ENCODE data around the gene CTNNA2.

Gene CTNNA2

DNA sequence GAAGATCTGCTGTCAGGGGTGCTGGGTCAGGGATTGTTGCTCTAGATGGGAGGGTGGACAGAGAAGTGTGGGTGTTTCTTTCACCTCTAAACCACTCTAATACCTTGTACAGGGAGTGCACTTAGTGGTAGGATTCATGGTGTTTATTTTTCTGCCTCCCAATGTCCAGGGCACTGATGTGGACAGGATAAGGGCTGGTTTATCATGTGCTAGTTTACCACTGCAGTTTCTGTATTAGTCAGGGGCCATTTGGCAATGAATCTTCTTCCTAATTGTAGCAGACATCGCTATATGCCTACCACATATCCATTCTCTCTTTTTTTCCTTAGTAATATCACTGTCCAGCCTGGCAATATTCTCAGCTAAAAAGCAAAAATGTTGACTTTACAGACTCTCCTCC is 842.0 kb downstream of the CTNNA2 start:
- no peak for DNase-seq

DNA sequence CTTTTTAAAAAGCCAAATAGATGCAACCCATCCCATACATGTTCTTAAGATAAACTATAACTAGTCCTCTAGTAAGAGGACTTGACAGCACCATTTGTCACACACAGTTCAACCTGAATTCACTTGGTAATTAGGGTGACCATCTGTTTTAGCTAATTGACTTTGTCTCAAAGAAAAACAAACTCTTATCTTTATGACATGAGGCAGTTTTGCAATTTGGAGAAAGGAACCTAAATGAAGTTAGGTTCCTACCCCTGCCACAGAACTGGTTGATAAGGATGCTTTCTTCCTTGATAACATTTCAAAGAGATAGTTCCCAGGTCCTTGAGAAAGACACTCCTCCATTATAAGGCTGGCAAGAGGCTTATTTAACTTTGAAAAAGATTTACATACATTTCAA is 849.1 kb downstream of the CTNNA2 start:
- no peak for DNase-seq

DNA sequence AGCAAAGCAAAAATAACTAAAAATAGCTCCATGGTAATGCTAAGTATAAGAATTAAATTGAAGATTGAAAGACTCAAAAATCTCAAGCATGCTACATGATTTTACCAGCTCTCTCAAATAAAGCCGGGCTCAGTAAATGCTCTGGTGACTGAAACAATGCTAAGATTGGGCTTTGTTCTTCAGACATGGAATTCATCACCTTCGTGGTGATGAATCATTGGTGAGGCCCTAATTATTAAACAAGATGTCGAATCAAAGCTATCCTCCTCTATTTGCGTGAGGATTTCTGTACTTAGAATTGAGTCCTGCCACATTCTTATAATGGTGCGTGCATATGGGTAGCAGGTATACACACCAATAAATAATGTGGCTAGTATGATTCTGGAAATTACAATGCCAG is 850.5 kb downstream of the CTNNA2 start:
- DNase-seq, result no peak

DNA sequence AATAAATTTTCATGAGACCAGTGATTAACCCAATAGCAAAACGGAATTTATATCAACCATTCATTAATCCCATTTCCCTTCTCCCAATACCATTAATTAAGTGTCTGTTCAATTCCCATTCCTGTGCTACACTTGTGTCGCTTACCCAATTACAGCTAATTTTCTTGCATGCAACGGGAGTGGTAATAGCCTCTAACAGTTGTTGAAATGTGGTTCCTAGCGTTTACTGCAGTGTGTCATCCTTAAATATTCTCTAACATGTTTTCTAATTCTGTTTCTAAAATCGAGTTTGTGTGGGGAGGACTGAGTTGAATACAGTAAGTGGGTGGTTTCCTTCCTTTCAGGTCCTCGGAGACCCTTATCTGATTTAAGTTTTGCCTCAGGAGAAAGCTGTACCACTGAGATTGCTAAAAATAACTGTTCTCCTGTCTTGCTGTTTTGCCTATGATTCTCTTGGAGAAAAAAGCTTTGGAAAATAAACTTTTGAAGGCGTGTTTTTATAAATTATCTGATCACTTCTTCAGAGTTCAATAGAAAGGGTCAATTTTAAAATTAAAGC is 851.0 kb downstream of the CTNNA2 start:
- no peak for DNase-seq

DNA sequence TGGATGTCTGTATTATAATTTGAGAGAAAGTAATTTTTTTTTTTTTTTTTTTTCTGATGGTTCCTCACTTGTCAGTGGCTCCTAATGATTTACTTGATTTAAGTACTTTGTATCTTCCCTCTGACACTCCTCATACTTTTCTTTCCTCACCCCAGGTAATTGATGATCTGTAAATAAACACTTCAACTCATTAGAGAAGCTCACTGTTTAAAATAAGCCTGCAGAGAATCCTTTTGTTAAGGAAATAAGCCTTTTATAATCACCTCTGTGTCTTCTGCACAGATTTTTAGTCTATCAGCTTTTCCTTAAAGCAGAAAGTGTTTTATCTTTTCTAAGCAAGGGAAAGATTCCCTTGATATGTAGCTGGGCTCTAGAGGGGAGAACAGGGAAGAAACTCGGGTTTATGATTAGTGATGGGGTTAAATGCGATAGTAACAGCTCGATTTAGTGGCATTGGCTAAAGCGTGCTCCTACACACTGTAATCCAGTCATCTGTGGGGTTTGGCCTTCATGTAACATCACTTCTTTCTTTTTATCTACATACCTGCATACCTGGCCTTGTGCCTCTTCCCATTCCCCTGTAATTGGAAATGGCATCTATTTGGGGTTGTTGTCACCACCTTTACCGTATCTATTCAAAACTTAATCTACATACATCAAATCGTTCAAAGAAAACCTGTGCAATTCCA is 851.8 kb downstream of the CTNNA2 start:
- no peak for DNase-seq

DNA sequence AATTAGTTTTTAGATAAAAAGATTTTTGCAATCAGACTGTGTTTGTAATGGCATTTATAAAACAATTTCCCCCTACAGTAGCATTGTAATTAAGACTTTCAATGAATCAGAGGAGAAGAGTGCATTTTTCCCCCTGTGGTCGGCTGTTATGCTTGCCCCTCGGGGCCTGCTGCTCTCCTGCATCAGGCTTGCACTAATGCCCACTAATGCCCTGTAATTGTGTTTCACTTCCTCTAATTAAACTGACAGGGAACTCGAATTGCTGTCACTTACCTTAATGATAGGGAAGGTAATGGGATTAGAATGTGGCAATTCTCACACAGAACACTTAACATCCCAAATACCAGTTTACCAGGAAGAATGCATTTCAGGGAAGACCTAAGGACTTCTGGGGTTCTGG is 852.9 kb downstream of the CTNNA2 start:
- DNase-seq, result no peak

DNA sequence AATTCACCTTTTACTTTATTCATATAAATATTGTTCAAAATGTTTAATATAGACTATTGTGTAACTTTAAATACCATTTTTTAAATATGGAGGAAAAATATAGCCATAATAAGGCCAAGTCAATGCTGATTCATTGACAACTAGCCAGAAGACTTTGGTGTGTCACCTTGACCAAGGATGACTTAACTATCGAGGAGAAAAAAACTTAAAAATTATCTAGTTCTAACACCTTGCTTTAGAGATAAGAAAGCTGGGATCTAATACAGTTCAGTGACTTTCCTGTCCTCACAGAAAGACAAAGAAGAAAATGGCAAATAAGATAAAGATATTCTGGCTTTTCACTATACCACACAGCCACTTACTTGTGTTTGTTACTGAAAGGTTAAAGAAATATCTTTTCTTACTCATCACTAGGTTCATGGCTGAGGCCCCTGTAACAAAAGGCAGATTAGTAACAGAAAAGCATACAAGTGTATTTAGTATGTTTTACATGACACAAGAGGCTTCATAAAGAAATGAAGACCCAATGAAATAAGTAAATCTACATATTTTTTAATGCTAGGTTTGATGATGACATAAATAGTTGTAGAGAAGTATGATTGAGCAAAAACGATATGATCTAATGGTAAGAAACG is 857.6 kb downstream of the CTNNA2 start:
- DNase-seq, result no peak

DNA sequence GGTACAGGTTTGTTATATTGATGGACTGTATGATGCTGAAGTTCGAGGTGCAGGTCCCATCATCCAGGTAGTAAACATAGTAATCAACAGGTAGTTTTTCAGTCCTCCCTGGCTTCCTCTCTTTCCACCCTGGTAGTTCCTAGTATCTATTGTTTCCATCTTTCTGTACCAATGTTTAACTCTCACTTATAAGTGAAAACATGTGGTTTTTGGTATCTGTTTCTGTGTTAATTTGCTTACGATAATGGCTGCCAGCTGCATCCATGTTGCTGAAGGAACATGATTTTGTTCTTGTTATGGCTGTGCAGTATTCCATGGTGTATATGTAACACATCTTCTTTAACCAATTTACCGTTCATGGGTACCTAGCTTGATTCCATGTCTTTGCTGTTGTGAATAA is 861.3 kb downstream of the CTNNA2 start:
- DNase-seq, result no peak

DNA sequence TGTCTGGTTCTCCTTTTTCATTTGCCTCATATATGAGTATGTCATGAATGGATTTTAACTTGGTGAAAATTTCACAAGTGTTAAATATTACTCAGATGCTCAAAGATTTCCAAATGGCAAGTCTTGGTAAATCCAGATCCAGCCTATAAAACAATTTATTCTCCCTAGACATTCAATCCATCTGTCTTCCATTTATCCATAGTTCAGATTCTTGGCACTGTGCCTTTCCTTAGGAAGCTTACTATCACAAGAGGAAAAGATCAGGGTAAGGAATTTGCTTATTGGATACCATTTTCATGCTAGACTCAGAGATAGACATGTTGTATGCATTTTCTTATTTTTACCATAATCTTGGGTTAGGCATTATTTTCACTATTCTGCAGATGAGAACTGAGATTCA is 864.2 kb downstream of the CTNNA2 start:
- DNase-seq, result no peak

DNA sequence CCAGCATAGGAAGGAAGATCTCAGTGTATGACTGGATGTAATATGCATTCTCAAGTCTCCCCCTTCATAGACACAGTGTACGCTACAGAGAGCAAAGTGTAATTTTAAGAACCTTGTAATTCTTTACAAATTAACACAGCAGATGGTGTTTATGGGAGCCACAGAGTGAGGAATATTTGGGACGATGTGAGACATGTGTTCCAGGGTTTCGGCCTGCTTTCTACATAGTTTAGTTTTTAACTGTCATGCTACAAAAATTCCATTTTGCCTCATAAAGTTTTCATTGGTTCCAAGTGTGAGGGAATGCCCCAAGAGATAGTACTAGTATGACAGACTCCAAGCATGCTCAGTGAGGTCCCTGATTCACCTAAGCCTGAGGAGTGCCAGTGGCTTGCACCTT is 867.9 kb downstream of the CTNNA2 start:
- no peak for DNase-seq

DNA sequence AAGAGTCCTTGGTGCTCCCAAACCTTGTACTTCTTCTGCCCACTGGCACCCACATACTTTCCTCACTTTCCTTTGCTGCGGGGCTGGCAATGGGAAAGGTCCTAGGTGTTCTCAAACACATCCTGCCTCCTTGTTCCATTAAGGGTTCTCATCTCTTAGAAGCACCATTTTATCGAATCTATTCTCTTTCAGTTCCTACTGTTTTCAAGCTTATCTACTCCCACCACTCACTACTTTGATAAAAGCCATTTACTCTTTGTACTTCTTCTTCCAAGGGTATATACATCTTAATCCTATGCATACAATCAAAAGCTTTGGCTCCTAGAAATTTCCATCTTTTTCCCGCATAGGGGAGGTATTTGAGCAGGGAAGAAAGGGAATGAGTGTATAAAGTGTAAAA is 868.8 kb downstream of the CTNNA2 start:
- no peak for DNase-seq

DNA sequence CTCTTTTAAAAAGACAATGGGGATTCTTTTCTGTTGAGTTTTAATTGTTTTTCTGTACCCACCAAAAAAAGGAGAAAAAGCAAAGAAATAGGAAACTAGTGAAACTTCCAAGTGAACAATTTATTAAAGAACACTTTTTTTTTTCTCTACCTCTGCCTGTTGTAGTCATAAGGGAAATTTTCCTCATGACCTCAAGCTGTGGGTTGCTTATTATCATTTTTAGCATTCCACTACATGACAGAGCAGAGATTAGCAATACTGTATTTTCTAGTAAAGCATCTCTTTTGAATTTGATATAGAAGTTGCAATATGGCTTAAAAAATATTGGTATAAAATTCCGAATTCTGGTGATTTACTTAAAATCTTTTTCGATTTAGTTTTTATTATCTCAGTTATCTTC is 879.6 kb downstream of the CTNNA2 start:
- DNase-seq, result no peak

DNA sequence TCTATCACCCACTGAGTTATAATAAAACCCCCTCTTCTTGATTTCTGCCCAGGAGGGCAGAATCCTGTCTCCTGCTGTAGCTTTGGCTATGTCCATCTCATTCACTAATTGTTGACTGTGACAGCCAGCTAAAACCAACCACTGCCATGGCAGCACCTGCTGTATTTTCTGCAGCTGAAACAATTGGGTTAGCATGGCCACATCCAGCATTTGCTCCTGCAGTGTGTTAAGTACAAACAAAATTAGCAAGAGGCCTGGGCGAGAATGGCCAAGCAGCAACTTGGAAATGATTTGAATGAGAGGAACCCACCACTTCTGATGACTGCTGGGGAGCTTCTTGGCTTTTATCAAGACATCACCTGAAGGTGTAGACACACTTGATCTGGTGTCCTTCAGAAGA is 881.1 kb downstream of the CTNNA2 start:
- DNase-seq, result no peak

DNA sequence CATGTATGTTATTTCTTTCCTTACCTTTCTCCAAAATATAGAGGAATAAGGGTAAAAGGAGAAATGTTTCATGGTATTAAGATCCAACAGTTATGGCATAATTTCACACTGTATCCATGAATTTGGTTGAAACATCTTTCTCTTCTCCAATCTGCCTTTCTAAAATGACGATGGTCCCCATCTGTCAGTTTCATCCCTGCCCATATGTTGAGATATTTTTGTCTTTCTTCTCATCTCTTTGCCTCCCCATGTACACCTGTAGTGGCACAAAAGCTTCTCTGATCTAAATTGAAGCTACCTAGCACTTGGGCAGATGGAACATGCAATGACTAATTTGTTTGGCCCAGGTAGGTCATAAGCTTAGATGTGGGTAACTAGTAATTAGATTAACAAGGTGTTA is 882.4 kb downstream of the CTNNA2 start:
- no peak for DNase-seq

DNA sequence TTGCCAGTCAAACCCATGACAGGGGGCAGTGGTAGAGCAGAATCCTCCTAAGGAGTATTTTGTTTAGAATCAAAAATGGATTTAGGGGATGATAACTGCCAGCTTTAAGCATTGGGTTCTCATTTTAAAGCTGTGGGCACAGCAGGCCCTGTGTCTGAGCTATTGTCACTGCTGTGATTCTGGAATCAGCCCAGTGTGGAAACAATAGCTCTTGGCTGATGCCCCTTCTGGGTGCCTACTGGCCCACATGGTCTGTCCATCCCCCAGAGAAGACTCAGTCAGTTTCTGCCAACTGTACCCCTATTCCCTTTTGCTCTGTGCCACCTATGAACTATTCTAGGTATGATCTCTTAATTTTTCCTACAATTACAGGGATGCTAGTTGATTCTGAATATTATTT is 883.4 kb downstream of the CTNNA2 start:
- no peak for DNase-seq

DNA sequence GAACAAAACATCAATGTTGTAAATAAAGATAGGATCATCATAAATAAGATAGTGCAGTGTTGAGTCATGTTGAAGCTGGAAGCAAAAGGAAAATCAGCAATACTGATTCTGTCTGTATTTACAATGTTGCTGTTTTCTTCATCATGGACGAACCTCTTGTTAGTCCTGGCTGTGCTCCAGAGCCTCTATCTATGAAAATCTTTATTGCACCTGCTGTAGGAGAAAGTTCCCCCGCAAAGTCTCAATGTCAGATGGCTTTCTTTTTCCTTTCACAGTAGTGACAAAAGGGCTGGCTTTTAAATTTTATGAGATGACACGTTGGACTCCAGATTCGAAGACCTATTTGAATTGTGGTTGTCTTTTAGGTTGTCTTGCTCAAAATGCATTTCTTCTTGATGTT is 890.2 kb downstream of the CTNNA2 start:
- DNase-seq, result no peak

DNA sequence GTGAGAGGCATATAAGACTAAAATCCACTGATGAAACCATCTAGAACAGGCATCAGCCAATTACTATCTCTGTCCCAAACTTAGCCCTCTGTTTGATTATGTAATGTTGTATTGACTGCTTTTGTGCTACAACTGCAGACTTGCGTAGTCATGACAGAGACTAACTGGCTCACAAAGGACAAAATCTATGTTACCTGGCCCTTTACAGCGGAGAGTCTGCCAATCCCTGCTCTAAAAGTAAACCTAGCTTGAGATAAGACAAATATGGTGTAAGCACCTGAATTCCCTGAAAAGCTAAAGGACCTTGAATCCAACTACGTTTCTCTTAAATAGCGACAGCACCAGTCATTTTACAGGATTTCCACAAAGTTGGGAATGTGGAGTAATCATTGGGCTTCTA is 894.5 kb downstream of the CTNNA2 start:
- no peak for DNase-seq

DNA sequence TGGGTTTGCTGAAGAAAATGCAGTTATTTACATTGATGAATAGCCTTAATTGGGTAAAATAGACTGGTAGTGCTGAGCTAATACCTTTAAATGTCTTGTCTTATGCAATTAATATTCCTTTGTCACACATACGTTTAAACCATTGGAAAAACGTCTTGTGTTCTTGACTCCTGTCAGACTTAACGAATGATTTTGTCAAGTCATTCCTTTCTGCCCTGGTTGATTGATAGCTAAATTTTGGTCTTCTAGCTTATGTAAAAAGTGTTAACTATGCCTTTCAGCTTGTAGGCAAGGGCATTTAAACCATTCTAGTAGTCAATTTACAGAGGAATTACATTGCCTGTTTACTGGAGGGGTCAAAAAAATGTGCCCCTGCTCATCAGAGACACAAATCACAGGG is 897.5 kb downstream of the CTNNA2 start:
- no peak for DNase-seq

DNA sequence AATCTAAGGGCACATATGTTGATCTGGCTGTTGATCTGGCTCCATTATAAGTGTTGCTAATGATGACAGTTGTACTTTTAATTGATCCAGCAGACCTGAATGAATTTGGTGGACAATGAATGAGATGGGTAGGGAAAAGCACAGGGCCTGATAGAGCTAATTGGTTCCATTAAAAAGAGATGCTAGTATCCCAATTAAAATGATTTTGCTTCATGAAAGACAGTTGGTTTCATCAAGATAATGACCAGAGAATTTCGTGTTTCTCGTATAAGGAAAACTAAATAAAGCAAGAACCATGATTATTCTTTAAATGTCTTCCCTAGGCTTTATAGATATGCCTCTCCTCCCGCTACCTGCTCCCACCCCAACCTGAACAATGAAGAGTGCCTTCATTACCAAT is 900.3 kb downstream of the CTNNA2 start:
- DNase-seq, result no peak

DNA sequence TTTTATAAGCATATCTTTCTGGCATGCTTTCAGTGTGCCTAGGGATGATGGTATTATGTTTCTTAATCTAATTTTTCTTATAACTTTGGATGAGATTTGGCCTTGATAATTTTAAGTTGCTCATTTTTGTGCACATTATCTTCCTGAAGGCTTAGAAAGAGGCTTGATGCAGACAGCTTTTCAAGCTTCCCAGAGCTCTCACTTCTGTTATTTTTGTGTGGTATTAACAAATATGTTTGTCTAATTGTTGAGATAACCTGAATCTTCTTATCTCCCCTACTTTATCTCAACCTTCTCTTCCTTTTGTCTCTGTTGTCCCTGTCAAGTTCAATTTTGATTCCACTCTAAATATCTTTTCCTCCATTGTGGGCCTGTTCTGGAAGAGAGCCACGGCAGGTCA is 904.9 kb downstream of the CTNNA2 start:
- no peak for DNase-seq

DNA sequence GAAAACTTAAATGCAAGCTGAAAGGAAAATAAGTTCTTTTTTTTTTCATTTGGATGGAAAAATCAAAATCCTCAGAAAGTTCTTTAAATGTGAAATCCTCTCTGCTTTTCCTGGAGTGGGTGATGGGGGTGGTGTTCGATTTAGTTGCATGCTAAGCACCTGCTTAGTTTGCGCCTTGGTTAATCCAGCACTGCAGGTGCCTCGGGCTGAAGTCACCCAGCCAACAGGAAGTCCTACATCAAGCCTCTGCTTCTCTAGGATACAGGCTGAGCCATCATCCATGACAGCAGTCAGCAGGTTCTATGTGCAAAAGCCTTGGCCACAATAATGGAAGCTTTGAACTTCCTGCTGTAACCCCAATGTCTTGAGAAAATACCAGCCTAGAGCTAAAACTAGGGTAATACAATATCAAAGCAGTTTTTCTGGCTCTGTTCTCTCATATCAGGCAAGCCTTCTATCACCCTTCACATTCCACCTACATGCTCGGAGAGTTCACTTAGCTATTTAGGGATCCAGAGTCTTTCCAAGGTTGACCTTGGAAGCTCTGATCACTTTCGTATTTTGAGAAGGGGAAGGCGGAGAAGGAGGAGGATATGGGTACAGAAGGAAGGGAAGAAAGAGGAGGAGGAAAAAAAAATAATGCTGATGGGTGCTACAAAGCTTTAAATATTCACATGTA is 907.8 kb downstream of the CTNNA2 start:
- no peak for DNase-seq

DNA sequence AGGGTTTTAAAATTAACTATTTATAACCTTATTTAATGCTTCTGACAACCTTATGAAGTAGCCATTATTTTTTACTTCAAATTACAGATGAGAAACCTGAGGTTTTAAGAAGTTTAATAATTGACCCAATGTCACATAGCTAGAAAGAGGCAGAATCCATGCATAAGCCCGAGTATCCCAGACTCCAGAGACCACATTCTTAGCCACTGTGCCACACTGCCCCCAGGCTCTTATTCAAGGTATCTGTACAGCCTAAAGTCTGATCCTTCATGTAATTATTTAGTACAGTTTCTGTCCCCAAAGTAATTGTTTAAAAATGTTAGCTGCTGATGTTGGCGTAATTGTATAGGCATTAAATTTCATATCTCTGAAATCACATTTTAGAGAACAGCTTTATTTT is 916.4 kb downstream of the CTNNA2 start:
- no peak for DNase-seq

DNA sequence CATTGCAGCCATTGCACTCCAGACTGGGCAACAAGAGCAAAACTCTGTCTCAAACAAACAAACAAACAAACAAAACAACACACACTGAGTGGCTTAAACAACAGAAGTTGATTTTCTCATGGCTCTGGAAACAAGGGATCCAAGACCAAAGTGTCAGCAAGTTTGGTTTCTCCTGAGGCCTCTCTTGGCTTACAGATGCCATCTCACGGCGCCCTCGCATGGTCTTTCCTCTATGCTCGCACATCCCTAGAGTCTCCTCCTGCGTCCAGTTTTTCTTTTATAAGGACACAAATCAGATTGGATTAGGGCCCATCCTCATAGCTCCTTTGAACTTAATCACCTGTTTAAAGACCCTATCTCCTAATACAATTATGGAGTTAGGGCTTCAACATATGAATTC is 925.1 kb downstream of the CTNNA2 start:
- no peak for DNase-seq

DNA sequence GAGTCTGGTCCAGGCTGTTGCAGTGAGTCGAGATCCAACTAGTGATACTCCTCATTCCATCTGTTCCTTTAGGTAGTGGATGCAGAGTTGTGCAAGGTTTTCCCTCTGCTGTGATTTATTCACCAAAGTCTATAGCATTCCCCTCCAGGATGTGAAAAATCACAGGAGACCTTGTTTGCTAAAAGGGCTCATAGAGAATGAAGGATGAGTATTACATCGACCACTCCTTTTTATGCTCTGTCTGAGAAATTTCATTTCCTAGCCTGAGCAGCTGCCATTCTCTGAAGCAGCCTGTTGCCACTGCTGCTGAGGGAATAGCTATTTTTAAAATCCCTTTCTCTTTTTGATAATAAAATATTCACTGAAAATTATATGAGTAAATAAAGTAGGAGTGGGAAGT is 925.8 kb downstream of the CTNNA2 start:
- DNase-seq, result no peak

Measured in NCI-H146 (cell line).